Upper lobe of left lung (tissue), 4 donors: Measurements from ENCODE around the gene MS4A10.

Experiments
- CTCF ChIP-seq, 6 experiments: fragments of 450-650 bp in 4 of 6; fragments of 200-600 bp in 2 of 6; sonication (generic) in 2 of 6; IDR thresholded peaks; one replicate each; pipeline ENCODE4 v1.5.1; 2016 to 2019; ENCODE audit warnings: antibody characterized with exemption in 6 of 6
- POLR2AphosphoS5 ChIP-seq, 2 donors: sonication (generic); formaldehyde crosslinking; IDR thresholded peaks; one replicate each; pipeline ENCODE4 v1.5.1; 2017; ENCODE audit warnings: antibody characterized with exemption in 2 of 2

- TF ChIP-seq CTCF (IDR thresholded peaks at IDR 0.05) (no peak), POLR2AphosphoS5 (IDR thresholded peaks at IDR 0.05) (no peak)
Measured at GRCh38 chr11:60809691-60810090, 24.6 kb downstream of the MS4A10 start.
